HPDE6-E6E7 (cell line): Measurements from ENCODE around the gene KCTD1.
"Not testable (repeated sequence)": the region's sequence is repeated elsewhere in the genome, so short reads cannot be mapped to it uniquely, and the experiment has no call there.

ENCODE experiments used
- DNase-seq: peaks from one replicate; pipeline ENCODE4 v3.0.0; 2011; ENCODE audit warnings: missing footprints; ENCODE audit errors: extremely low spot score

The KCTD1 gene

DNA sequence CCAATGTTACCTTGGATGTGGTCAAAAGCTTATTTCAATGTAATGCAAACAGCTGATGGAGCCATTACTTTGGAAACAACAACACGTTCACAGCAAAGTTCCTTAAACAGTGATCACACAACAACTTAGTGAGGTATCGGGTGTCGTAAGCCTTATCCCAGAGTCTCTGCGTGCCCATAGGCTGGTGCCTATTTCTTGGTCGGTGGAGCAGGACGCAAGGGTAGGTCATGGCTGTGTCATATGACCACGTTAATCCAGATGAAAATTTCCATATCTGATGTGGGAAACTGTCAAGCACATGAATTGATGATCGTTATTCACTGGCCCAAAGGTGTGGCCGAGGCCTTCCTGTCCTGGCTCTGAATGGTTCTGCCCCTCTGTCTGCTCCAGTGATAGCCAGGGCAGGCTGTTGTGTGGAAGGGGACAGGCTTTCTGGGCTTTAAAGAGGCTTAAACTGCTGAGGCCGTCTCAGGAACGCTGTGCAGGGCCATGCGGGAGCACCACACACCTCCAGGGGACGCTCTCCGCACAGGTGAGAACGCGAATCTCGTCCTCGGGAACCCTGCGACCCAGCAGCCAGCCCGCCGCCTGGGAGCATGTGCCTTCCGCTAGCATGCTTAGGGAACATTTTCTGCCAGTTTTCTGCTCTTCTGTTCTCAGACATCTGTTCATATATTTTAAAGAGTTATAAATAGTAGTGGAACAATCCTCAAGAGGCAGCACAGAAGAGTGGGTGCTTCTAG lies 90.6 kb downstream of the KCTD1 start:
- DNase-seq: no peak

DNA sequence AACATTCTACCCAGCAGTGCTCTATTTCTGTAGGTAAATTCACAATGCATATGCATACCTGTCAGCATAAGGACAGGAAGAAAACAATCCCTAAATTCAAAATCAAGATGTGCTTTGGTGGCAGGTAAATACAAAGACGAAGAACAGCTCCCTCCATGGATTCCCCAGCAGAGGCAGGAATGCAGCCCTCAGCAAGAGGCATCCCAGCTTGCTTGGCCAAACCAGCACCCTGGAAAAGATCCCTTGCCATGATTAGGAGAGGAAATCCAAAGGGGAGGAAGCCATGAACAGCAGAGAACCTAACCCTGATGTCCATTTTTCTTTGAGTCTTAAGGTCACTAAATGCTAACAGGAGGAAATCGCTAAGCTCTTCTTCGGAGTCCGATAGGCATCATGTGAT lies 91.2 kb downstream of the KCTD1 start:
- no peak for DNase-seq

DNA sequence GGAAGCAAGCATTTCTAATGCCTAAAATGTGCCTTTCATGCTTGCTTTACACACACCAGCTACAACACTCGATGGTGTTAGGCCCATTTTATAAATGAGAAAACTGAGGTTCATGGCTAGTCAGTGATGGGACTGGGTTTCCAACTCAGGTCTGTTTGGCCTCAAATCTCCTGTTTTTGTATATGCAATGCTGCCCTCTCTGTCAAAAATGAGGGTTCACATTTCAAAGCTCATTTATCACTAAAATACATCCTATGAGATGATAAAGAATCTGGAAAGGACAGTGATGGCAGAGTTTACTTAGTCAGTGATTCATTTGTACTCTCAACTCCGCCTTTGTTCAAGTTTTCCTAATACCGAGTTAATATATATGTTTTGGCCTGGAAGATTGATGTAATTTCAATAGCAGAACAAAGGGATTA lies 92.3 kb downstream of the KCTD1 start:
- no peak for DNase-seq

DNA sequence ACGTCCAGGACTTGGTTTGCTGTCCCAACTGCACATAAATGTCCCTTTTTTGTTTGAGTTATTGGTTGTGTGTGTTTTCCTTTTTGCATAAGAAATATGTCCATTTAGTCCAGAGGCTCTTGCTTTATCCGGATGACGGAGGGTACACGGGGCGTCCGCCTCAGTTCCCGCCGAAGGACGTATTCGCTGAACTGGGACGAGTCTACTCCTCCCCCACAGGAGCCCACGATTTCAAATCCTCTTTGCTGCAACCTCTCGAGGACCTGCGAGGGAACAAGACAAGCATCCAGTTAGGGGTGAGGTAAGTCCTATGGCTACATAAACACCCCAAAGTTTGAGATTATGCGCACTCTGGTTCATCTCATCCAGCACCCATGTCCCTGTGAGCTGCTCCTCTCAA lies 92.7 kb downstream of the KCTD1 start:
- no peak for DNase-seq

DNA sequence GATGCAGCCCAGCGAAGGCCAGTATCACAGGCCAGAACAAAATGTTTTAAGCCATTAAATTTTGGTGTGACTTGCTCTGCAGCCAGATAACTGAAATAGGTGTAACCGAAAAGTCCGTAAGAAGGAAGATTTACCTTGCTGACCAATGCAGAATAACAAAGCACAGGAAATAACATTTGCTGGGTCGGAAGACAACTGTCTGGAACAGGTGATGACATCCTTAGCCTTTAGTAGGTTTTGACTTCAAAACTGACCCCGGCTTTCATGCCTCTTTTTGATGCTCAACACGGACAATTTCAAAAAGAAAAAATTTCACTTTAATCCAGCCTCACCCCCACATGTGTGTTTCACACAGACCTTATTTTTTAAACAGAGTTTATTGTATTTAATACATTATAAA lies 93.7 kb downstream of the KCTD1 start:
- DNase-seq: no peak

DNA sequence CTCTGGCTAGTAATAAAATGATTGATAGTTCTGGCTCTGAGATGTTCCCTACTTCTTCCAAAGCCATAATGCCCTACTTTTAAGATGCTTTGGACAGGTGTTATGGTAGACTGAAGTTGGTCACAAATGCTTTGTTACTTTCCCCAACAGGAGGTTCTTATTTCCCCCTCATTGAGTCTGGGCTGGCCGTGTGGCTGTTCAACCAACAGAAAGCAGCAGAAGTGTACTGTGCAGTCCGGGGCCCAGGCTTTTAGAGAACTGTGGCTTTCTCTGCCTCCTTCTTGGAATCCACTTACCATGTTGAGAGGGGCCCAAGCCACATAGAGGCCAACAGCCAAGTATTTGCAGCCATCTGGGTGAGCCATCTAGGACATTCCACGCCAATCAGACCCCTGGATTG lies 94.2 kb downstream of the KCTD1 start:
- DNase-seq: no peak

DNA sequence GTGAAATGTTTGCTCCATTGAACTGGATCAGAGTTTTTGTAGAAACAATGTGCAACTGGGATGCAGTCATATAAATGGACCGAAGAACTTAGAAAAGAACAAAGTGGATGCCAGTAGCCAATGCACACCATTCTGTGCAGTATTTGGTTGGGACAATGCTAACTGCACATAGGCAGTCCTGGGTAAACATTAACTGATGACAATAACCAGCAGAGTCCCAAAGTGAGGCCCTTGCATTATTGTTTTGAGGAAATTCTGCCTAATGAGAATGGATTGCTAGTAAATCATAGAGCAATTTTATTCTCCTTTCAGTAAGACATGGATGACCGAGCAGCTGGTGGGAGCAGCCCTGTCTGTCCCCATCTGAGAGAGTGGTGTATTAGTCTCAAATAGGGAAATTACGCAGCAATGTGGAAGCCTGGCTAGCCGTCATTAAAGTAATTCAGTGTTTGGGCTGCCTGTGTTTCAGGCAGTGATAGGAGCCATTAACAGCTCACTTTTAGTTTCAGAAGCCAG lies 94.9 kb downstream of the KCTD1 start:
- no peak for DNase-seq

DNA sequence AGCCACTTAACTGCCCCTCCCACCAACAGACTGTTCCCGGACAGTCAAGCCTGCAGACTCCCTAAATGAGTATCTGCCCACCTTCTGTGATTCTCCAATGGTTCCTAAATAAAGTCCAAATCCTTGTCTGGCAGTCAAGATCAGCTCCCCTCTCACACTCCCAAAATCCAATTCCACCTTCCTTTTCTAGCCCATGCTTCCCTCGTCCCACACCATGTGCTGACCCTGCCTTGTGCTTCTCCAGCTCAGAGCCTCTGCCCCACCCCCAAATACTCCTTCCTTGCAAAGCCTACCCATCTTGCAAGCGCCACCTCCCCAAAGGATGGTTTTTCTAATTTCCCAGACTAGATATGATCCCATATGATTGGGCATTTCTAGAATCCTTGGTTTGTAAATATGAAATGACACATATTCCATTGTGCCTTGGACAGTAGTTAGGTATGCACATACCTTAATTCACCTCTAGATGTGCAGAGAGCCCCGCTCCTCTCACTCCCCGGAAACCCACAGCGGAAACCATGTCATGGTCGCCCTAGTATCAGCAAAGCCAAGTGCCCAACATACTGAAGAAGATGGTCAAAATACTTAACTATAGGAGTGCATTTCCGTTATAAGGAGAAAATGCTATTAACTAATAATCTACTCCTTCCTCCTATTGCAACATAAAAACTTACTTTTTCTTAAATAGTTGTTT lies 97.2 kb downstream of the KCTD1 start:
- DNase-seq: no peak

DNA sequence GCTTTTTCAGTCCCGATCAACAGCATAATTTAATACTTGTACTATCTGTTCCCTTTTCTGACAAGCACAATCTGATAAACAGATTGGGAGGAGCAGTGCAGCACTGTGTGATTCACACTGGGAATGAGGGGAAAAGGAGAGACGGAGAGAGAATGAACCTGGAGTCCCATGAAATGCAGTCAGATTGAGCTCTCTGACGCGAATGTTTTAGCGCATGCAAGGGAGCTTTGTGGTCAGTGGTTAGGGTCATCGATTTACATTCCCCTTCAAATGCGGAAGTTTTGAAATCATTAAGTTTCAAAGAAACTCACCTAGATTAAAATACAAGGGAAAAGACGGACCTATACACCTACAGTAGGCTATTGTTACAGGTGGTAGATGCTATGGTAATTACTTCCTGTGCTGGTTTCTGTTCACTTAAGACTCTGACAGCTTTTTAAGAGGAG lies 99.6 kb downstream of the KCTD1 start:
- no peak for DNase-seq

DNA sequence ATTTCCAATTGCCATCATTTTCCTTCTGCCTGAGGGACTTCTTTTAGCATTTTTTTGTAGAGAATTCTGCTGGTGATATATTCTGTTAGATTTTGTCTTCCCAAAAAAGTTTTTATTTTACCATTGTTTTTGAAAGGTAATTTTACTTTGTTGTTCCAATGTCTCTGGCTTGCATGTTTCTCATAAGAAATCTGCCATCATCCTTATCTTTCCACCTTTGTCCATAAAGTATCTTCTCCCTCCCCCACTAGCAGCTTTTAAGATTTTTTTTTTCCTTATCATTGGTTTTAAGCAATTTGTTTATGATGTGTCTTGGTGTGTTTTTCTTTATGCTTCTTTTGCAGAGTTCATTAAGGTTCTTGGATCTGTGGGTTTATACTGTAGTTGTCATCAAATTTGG lies 104.5 kb downstream of the KCTD1 start:
- DNase-seq: no peak

DNA sequence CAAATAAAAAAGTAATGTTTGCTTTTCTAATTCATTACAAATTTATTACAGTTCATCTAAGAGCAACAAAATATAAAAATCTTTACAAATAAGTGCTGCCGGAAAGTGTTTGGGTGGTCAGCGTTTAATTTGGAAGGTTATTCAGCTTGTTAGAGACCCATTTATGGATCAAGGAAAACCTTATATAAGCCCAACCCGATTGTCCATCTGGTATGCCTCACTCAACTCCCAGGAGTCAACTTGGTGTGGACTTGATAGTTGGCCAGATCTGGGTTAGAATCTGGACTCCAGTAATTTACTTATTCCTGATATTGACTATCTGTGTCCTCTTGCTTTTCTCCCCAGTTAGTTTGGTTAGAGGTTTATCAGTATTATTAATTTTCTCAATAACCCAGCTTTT lies 106.2 kb downstream of the KCTD1 start:
- DNase-seq: no peak

DNA sequence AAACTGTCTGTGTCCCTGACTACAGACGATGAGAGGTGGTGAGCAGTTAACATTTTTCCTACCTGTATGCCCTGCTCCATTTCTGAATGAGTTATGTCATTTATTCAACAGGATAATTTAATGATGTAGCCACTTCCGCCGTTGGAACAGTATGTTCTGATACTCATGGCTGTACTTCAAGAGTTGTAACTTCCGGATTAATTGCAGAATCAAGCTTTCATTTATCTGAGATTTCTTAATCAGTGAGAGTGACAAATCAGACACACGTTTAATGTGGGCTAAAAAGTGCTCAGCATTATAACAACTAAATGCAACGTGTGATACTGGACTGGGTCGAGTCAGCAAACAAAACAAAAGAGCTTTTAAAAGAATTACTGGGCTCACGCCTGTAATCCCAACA lies 107.7 kb downstream of the KCTD1 start:
- no peak for DNase-seq

DNA sequence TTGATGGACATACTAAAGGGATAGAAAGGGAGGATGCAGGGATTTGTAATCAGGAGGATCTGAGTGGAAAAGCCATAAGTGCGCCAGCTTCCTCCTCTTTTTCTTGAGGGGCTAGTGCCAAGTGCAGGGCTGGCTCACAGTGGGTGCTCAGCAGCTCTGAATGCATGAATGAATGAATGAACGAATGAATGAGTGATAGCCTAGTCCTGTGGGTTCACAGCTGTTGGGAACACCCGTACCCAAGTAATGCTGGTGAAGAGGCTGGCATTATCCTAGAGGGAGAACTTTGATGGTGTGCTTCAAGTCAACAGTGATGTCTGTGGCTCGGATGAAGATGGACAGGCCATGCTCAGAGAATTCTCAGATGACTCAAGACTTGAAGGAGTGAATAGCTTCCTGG lies 108.8 kb downstream of the KCTD1 start:
- no peak for DNase-seq

DNA sequence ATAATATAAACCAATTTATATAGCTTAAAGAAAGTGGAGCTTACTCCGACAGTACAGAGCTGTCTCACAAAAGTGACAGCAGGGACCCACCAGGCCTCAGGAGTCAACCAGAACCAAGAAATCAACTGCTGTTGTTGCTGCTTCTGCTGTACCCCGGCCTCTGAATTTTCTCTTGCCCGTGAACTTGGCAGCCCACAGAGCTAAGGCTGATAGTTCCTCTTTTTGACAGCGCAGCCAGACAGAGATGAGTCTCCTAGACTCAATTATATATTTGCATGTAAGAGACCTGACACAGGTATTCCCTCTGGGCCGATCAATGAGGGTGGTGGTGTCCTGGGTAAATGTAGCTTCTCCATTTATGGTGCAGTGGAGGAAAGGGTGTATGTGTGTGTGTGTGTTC lies 109.4 kb downstream of the KCTD1 start:
- no peak for DNase-seq

DNA sequence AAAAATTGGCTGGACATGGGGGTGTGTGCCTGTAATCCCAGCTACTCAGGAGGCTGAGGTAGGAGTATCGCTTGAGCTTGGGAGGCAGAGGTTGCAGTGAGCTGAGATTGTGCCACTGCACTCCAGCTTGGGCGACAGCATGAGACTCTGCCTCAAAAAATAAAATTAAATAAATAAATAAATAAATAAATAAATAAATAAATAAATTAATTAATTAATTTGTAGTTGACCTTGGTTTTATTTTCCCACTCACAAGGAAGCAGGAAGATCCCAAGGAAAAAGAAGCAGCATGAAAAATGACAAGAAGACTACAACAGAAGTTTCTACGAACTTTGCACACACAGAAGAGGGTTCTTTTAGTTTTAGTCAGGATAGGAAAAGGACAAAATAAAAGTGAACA lies 110.7 kb downstream of the KCTD1 start:
- DNase-seq: not testable (repeated sequence)

DNA sequence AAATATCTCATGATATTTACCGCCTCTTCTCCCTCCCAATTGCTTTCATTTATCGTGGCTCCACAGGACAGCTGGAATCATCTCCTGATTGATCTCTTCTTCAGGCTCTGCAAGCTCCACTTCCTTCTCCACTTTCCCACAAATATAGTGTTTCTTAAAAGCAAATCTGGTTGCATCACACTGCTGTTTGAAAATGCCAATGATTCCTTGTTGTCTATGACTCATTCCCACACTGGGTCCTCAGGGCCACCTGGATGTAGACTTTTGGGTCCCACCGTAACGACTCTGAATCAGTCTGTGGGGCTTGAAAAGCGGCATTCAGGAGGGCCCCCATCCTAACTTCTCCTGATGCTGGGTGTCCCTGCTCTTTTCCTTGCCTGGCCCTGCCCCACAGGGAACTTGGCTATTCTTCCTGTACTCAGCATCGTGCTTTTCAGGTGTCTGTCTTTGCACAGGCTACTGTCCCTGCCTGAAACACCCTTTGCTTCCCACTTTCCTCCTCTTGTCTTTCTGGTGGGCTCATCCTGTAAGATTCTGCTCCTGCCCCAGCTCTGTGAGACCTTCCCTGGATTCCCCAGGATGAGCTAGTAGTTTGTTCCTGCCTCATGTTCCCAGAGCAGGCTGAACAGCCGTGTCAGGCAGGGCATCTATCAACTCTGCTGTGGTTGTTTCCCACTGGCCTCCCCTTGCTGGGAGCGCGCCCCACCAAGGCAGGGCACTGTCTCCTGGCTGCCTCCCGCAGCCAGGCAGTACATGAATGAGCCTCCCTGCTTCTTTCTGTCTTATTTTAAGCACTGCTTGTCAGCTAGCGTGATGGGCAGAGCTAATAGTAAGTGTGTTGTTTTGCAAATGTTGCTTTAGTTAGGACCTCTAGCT lies 111.9 kb downstream of the KCTD1 start:
- DNase-seq: peak; percentile 40

DNA sequence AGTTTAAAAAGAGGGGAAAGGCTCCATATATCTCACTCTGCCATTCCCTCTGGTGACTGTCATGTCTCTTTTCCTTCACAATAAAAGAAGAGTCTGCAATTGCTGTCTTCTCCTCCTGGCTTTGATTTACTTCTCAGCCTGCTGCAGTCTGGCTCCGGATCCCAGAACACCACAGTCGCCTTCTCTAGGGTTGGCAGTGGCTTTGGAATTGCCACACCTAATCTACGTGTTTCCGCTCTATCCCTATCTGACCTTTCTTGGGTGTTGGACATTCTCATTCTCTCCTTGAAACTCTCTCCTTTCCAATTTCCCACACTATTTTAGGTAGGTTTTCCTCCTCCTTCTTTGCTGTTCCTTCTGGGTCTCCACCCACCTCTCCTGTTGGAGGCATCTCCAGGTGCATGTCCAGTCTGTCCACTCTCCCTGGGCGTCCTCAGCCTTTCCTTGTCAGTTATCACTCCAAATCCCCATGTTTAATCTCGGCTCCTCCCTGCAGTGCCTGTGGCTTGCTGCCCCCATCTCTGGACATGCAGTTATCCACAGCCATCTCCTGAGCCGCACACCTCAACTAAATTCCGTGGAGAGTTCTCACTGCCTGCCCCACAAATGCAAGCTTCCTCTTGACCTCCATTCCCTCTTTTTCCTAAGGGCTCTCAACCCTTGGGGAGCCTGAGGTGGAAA lies 112.8 kb downstream of the KCTD1 start:
- no peak for DNase-seq

DNA sequence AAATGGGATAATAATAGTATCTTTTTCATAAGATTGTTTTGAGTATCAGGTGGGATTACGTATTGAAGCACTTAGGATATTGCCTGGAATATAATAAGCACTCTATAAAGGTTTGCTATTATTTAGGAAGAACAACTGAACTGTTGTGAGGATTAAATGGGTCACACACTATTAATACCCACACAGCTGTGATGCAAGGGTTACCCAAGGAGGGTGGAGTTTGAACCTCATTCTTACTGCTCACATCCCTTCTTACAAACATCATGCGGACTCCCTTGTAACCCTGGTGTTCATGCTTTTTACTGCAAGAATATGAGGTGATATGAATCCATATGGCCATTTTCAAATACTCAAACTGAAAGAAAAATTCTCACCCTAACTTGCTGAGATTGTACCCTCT lies 113.5 kb downstream of the KCTD1 start:
- no peak for DNase-seq

DNA sequence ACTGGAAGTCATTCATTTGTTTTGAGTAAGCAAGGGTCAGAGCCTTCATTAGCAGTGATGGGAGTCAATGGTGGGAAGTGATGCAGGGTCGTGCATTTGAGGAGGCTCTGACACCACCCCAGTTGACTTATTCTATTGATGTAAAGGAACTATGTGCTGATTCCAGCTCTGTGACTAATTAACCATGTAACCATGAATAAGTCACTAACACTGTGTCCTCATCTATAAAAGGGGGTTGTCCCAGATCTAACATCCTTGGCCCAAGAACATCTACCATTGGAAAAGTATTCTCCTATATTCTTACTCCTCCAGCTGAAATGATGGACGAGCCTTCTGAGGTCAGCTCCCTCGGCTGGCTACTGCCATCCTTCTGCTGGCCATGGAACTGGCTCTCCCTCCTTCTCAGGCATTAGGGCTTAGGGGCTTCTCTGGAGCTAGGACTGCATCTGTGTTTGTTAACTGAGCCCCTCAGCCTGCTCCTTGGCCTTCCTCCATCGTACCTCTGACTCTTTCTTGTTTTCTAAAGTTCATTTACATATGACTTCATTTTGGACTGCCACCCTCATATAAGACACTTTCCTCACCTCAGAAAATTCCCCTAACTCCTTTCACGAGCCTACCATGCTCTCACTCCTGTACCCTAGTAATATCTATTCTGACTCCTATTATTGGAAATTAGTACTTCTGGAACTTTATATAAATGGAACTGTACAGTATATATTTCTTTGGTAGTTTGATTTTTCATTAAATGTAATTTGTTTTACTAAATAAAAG lies 115.5 kb downstream of the KCTD1 start:
- no peak for DNase-seq

DNA sequence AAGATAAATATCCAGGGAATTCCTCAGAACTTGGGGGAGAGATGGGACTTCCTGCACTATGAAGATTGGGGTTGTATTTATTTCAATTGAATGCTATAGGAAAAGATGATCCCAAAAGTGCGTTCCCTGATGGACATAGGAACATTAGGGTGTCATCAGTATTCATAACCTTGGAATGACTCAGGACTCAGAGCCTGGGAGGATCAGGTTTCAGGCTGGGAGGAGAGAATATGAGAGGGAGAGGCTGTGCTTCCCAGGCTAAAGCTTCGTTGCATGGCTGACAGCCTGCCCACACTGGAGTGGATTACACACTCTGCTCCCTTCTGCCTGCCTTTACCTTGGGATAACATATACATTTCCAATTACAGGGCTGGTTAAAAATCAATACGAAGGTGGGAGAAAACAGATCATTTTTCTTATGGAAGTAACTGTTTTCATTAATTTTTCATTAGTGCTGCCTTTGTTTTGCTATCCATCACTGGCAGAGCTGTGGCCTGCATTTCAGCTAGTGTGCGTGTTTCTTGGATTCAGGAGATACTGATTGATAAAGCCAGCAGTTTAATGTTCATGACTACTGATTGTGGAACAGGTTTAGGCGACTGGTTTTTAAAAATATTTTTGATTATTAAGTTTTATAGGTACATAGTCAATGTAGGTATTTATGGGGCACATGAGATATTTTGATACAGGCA lies 118.7 kb downstream of the KCTD1 start:
- peak; percentile 76 for DNase-seq
